COLO829 (cell line): Measurements from ENCODE around the gene CD300A.

Source experiments
- DNase-seq: peaks from one replicate; pipeline ENCODE4 v3.0.0; 2012; ENCODE audit warnings: low spot score

The CD300A gene

DNA sequence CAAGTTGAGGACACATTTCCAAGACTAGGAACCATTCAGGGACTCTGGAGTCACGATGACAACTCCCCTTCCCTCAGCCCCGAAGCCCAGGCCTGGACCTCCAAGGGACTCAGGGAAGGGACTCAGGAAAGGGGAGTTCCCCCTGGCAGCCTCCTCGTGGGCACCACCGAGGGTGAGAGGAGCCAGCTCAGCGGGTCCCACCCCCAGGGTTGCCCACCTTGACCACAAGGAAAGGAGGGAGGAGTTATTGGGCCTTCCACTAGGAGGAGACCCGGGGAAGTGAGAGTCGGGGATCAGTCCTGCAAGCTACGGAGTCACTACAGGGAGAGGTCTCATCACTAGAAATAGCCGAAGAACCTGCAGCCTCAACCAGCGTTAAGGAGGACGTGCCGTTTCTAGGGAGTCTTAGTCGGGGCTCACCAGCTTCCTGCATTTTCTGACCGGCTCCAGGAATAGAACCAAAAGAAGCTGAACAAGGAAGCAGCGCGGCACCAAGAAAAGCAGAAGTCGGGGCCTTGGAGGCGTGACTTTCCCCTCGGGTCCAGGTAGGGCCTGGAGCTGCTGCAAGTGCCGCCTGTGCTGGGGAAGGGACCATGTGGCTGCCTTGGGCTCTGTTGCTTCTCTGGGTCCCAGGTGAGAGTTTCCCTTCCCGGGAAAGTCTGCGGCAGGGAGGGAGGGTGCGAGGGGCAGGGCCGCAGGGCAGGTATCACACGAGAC is at the start of gene CD300A:
Gene CD300A (plus strand): TSS at position 524 of the 717 bp plus-strand sequence. CDS start 70 bp downstream, at position 594.
- DNase-seq = no peak

DNA sequence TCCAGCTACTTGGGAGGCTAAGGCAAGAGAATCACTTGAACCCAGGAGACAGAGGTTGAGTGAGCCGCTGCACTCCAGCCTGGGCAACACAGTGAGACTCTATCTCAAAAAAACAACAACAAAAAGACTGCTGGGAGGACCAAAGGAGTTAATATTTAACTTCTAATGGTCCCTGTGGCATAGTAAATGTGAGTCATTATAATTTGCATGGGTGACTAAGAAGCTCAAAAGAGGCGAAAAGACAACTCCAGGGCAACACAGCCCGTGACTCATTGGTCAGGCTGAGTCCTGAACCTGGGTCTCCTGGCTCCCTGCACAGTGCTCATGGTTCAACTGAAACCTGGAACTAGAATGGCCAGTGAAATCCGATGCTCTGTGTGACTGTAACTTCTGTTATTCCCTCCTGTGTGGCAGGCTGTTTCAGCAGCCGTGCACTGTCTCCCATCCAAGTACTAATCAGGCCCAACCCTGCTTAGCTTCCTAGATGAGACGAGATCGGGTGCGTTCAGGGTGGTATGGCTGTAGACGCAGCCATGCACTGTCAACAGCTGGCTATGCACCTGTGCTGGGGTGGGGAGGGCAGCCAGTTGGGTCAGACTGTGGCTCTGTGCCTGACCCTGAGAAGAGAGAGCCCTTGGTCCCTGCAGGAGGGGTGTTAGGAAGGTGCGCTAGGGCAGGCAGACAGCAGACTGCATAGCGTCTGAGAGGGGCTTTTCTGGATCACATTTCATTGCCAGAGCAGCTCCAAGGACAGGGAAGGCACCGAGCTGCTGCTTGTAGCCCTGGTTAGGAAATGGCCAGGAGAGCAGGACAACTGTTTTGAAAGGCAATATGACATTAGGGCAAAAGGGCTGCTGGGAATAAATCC is 49.0 kb upstream of the CD300A start:
- DNase-seq = no peak

- no peak for DNase-seq
Observed at GRCh38 chr17:74419928-74420411, 46.5 kb upstream of the CD300A start.

DNA sequence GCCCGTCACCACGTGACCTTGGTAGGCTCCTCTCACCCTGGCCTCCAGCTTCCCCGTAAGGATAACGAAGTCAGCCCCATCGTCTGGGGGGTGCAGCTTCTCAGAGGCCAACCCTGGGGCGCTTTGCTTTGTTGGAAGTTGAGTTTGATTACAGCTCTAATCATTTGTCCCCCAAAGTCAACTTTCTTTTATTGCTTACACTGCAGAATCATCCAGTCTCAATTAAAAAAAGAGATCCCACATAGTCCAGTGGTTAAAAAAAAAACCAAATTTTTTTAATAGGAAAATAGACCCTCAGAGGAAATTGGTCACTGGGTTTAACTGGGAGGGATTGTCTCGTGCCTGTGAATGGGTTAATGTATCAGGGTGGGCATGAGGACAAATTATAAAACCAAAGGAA is 42.3 kb upstream of the CD300A start:
- no peak for DNase-seq

DNA sequence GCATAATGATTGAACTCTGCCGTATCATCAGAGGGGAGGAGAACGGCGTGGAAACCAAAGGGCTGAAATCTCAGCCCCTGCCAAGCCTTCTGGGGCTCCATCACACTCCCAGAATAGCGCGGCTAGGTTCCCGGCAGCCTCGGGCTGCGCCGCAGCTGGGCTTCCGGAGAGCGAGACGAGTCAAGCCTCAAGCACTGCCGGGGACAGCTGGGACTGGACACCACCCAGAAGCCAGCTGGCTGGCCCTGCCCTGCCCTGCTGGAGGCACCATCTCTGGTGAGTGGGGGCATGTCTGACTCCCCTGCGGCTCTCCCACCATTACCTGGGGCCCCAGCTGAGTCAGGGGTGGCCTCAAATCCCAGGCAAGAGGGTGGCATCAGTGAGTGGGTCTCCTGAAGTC is 41.8 kb upstream of the CD300A start:
- no peak for DNase-seq

DNA sequence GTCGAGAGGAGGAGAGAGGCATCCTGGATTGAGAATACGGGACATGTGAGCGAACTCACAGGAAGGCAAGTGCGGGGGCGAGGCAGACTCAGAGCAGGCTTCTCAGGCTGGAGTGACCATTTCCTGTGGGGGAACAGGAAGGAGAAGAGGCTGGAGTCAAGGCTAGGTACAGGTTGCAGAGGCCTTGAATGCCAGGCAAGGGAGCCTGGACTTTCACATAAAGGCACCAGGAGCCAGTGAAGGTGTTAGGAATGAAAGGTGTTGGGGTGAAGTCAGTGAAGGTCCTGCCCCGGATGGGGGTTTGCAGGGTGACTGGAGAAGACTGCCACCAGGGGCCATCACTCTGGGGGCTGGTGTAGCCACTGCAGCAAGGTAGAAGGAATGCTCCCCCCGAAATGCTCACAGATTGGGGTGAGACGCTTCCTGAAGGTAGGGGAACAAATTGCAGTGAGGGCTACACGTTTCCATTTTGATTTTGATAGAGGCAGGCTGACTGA is 39.8 kb upstream of the CD300A start:
- peak; percentile 38 for DNase-seq

GRCh38 chr17:74427048-74427762 is 39.2 kb upstream of the CD300A start:
- DNase-seq = no peak

GRCh38 chr17:74427763-74428153 is 38.7 kb upstream of the CD300A start:
- DNase-seq = no peak

DNA sequence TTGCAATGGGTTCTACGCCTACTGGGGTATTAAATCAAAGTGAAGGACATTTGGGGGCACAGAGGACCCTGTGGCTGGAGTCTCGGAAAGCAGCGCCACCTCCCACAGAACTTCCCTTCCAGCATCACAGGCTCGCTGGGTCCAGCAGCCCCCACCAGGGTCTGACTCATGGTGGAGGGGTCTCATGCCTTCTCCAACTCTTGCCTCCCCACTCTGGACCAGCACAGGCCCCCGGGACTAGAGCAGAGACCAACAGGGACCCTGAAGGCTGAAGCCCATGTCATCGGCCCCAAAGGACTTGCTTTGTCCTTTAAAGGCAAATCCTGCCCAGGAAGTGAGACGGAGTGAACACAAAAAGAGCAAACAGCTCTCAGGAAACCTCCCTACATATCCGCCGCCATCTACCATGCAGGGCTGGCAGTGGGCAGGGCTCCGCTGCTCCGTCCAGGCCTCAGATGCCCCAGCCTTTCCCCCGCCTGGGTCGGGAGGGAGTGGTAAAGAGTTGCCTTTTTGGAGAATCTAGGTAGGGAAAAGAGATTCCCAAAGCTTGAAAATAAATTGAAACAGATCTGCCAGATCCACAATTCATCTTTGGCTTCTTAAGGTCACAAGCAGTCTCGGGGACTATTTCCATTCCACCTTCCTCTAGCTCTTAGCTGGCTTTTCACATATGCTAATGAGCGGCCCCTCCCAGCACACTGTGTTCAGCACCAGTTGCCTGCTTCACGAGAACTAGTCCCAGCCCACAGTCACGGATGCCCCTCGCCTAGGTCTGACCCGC is 36.6 kb upstream of the CD300A start:
- DNase-seq = no peak

- DNase-seq = no peak
Observed at GRCh38 chr17:74430385-74430705, 36.1 kb upstream of the CD300A start.

GRCh38 chr17:74430706-74431567 is 35.5 kb upstream of the CD300A start:
- DNase-seq = no peak

GRCh38 chr17:74431568-74432423 is 34.6 kb upstream of the CD300A start, which contains the start of gene GPRC5C:
Gene GPRC5C, plus strand, starts transcription at chr17:74432088. Its CDS starts 7,689 bp downstream, at chr17:74439777.
- no peak for DNase-seq

DNA sequence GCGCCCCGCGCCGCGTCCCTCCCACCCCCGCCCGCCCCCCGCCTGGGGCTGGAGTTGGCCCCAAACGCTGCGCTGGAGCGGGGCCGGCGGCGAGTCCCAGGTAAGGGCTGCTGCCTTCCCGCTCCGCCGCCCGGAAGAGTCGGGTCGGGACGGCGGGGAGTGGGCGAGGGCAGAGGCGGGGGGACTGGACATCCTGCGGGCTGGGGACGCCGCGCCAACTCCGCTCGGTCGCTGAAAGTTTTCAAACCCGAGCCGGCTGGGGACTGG is 34.1 kb upstream of the CD300A start:
- DNase-seq = no peak

DNA sequence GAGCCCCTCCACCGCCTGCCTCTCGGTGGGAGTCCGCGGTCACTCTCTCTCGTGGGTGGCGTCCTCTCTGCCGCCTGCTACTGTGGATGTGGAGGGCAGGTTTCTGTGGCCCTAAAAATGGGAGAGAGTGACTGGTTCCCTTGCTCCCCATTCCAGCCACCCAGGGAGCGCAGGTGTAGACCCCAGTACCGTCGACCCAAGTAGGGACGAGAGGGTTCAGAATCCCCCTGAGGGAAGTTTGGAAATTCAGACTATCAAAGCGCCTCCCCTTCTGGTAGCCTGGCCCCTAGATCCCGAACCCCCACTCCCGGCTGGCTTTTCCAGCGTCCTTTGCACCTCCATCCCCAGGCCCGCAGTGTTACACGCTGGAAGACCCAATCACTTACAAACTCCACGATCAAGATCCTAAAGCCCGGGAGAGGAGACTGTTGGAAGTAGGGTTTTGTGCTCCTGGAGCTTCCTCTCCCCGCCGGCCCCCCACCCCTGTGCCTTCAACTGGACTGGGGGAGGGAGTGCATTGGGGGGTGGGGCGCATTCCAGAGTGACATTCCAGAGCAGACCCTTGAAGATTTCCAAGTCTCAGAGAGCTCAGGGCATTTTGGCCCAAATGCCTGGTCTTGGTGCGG is 33.6 kb upstream of the CD300A start:
- no peak for DNase-seq

DNA sequence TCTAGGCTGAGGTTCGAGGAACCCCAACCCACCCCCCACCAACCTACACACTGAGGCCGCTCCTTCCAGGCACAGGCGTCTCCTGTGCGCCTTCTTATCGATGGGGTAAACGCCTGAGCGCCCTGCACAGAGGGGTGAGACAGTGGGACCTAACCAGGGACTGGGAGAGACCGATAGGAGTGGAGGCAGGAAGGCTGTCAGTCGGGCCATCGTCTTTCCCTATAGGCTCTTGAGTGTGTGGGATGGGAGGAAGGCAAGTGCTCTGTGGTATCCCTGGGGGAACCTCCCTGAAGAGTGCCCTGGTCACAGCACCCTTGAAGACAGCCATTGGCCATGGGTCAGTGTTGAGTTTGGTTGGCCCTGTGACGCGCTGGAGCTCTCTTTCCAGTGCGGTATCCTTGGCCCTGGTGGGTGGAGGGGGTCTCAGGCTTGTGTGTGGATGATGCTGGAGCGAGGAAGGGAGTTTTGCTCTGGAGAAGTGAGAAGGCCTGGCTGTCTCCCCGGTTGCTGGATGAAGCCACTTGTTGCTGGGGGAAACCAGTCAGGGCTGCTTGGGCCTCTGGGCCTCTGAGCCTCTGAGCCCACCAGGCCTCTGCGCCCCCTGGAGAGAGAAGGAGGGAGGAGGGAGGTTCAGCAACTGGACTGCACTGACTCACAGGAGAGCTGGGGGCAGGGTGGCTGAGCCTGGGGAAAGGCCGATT is 32.9 kb upstream of the CD300A start:
- DNase-seq = no peak

DNA sequence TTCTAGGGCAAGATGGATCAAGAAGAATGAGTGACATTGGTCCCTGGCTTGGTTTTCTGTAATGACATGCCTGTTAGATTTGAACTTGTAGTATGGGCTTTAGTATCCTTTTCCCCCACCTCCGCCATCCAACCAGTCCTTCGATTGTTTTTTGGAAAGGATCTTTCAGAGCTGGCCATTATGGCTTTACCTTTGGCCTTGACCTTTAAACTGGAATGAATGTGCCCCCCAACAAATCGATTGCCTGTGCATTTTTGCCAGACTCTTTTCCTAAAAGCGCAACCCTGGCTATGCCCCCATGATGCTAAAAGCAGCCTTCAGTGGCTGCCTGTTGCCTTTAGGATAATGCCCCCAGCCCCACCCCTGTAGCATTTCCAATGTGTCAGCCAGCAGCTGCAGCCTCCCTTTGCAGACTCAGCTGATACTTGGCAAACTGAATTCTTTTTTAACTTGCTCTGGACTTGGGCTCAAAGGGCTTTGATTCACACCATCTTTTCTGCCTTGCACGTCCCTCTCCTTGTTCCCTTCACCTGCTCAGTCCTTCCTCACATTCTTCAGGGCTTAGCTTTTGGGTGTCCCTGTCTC is 30.6 kb upstream of the CD300A start:
- DNase-seq = no peak

DNA sequence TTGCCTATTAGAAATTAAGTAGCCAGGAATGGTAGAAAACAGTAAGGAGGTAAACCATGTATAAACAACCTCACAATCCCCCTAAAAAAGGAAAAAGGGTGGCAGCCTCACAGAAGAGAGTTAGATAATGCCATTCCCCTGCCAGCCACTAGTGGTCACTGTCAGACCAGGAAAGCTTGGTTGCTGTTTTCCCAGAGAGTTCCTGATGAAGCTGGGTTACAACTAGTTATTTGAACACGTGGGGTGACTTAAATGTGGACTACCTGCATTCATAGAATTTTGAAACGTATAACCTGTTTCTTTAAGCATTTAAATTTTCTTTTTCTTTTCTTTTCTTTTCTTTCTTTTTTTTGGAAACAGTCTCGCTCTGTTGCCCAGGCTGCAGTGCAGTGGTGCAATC is 28.7 kb upstream of the CD300A start:
- DNase-seq = no peak
